Measurements from ENCODE around the gene ALG5.

ALG5 gene

GRCh38 chr13:36975172-36975571, 24.0 kb downstream of the ALG5 start:
- no peak for DNase-seq

DNA sequence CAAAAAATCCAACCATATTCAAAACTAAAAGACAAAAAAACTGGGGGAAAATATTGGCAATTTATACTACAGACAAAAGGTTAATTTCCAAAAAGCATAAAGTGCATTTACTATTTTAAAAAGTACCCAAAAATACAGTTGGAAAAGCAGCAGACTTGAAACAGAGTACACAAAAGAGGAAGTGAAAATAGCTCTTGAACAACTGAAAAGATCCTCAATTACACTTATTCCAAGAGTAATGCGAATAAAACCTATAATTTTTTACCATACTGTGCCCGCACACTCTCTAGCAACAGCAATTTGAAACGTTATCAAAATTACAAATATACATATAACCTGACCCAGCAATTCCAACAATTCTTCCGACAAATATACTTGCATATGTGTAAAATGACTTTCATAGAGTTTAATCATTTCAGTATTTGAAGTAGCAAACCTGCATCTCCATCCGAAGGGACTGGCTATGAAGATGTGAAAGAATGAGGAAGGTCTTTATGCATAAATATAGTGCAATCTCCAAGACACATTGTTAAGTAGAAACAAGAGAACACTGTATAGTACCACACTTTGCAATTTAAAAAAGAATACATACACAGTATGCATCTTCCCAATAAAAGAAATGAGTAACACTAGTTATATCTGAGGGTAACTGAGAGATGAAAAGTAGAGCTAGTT, 25.4 kb downstream of the ALG5 start:
- DNase-seq: no peak

DNA sequence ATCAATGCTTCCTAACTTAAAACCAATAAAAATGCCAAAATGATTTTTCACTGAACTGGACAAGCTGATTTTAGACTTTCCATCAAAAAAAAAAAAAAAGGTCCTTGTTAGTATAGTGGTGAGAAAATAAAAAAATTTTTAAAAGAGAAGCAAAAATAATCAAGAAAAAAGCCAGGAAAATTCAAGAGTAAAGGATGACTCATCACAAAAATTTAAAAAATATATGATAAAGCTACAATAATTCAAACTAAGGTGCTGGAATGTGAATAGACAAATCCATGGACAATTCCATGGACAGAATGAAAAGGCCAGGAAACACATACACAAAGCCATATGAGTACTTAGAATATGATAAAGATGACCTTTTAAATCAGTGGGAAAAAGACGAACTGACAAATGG, 26.1 kb downstream of the ALG5 start:
- no peak for DNase-seq

- DNase-seq: no peak
Measured at GRCh38 chr13:36966404-36966803, 32.7 kb downstream of the ALG5 start.

GRCh38 chr13:36965767-36966166, 33.4 kb downstream of the ALG5 start:
- no peak for DNase-seq

DNA sequence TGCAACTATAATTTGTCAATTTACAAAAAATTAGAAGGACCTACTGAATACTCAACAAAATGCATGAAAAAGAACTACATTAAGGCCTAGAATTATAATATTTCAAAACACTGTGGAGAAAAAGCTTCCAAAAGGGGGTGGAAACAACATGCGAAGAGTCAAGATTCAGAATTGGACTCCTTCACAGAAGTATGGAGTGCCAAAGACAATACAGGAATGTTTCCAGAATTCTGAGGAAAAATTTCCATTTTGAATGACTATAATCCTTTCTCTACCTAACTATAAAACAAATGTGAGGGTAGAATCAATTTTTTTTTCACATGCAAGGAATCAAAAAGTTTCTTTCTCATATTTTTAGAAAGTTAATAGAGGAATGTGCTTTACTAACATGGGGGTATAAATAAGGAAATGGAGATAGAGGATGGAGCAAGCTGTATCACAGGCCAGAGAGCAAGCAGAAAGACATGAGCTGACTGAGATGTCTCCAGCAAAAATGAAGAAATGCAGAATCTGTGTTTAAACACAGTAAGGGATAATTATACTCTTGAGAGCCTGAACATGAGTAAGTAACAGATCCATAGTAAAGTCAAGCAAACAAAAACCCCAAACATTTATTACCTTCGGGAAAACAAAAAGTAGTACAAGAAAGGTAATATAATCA, 39.6 kb downstream of the ALG5 start:
- DNase-seq: no peak

GRCh38 chr13:36954542-36954941, 44.6 kb downstream of the ALG5 start:
- DNase-seq: no peak

GRCh38 chr13:36950920-36951319, 48.2 kb downstream of the ALG5 start:
- DNase-seq: no peak

DNA sequence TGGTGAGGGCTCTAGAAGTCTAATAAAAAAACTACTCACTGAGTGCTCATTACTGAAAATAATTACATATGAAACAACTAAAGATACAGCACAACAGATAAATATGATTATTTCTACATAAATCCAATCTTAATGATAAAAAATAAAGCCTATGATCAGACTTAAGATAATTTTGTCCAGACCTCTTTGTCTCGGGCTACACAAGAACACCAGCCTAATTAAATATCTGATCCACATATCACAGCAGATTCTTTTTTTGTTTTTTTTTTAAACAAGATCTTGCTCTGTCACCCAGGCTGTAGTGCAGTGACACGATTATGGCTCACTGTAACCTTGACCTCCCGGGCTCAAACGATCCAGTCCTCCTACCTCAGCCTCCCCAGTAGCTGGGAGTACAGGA, 48.8 kb downstream of the ALG5 start:
- DNase-seq: no peak

DNA sequence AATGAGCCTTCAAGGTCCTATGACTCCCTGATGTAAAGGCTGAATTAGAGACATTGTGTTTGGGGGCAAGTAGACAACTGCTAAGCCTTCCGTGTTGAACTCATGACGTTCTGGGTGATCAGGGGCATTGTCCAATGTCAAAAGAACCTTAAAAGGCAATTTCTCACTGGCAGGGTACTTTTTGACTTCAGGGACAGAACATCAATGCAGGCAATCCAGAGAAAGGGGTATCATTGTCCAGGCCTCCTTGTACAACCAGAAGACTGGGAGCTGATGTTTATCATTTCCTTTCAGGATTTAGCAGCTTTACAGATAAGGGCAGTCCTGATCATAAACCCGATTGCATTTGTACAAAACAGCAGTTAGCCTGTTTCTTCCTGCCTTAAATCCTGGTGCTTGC, 54.1 kb downstream of the ALG5 start:
- no peak for DNase-seq

- DNase-seq: no peak
Measured at GRCh38 chr13:36925603-36926002, 73.5 kb downstream of the ALG5 start.

DNA sequence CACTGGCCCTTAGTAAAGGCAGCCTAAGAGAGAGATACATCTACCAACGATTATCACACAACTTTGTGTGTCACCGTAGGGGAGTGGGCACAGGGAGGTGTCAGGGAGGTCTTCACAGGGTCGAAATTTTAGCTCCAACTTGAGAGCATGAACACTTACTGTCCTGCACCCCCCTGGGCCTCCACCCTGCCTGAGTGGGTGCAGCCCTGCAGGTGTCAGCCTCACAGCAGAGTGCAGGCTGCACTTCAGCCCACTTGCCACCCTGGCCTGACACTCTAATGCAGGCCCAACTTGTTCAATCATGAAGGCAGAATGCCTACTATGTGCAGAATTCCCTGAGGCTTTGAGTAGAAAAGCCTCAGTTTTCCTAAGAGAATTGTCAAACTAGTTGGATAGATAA, 75.1 kb downstream of the ALG5 start:
- DNase-seq: no peak

DNA sequence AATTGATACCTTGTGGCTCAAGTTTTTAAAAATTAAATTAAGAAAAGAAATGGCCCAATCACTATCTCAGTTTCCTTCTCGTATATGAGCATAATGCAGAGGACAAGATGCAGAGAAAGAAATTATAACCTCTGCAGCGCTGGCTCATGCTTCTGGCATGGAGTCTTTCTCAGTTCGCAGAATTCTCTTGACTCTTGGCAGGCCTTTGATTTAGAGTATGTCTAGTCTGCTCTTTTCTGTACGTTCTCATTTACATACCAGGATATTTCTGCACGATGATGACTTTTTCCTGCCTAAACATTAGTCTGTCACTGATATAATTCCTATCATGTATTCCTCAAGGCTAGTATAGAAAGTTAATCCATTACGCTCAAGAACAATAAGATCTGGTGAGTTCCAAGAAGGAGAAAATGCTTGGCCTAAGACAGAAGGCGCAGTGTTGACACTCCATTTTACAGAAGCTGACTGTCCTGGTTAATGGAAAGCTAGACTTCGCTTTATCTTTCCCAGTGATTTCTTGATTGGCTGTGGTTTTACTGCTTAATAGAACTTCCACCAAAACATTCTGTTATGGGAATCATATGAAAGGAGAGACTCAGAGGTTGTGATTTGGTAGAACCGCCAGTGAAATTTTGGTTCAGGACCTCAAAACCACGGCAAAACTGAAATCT, 77.4 kb downstream of the ALG5 start:
- DNase-seq: no peak

GRCh38 chr13:36920616-36921185, 78.4 kb downstream of the ALG5 start:
- no peak for DNase-seq

DNA sequence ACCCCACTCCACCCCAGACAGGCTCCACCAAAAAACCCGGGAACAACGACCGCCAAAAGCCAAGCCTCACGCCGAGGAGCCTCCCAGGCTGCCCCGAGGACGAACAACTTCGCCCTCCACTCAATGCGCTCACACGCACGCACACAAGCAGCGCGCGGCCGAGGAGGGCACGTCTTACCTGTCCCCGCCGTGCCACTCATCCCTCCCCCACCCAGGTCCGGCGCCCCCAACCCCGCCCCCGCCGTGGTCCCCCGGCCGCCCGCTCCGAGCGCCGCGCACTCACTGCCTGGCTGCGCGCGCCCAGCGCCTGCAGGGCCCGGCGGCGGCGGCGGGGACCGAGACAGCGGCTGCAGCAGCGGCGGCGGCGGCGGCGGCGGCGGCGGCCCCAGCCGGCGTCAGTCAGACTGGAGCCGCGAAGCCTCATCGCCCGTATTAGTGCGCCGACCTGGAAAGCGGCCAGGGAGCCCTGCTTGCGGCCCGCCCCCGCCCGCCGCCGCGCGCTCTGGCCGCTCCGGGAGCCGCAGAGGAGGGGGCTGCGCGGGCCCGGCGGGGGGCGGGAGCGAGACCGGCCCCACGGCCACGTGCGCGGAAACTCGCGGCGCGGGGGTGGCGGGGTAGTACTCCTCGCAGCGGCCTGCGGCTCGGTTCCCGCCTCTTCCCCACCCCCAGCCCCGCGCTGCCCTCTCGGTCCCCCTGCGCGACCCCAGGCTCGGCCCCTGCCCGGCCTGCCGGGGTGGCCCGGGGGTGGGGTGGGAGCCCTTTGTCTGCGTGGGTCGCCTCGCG, 79.1 kb downstream of the ALG5 start, which contains the start of gene SMAD9:
SMAD9 (minus strand) TSS at position 406 of the 783 bp plus-strand sequence. CDS start 40,549 bp downstream, outside the sequence.
- DNase-seq: peak; percentile 88

DNA sequence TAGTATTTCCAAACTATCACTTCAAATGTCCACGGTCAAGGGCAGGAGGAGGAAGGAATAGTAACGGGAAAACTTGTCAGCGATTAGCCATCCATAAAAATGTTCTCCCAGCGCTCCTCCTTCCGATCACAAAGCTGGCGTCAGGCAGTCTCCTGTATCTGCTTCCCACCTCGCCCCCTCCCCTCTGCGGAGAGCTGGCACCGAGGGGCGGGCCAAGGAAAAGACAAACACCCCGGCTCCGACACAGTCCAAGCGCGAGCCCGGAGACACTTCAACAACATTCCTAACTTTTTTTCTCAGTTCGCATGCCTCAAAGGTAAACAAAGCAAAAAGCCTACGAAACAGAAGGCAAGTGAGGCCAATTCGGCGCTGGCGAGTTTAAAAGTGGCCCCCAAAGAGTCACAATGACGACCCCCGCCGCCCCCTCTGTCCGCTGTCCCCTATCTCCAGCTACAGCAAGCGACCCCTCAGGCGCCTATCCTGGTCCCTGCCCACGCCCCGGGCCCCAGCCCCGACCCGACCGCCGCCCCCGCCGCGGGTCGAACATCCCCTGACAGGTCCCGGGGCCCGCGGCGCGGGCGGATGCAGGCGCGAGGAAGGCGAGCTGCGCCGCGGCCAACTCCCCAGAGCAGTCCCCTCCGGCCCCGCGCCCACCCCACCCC, 79.8 kb downstream of the ALG5 start:
- peak; percentile 75 for DNase-seq

DNA sequence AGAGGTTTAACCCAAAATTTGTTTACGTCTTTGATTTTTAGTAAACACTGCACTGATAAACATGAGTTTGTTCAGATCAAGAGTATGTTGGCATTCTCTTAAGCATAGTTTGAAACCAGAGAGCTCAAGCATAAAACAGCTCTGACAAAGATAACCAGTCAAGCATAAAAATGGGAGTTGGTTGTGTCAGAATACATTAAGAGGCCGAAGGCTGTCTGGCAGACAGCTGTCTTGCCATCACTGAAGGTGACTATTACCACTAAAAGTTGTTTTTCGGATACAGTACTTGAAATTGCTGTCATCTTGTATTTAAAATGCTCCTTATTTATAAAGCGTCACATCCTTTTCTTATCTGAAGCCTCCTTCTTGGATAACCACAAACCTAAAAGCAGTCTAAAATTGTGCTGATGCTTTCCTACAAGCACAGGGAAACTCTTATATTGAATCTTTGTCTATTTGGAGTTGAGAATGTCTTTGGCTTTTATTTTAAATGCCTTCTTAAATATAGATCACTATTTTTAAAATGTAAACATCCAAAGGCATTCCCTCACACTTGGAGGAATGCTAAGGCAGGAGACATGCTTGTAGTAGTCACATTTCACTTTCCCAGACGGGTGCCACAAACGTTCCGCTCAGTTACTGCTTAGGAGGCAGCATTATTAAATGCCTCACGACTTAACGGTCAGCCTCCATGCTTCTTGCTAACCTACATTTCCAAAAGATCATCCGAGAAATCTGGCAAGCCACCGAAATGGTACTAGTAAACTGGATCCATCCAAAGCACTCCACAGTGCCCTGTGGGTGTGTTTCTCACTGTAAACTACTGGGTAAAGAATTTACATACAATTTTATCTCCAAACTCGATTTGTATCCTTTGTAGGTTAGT, 80.7 kb downstream of the ALG5 start:
- peak; percentile 56 for DNase-seq

DNA sequence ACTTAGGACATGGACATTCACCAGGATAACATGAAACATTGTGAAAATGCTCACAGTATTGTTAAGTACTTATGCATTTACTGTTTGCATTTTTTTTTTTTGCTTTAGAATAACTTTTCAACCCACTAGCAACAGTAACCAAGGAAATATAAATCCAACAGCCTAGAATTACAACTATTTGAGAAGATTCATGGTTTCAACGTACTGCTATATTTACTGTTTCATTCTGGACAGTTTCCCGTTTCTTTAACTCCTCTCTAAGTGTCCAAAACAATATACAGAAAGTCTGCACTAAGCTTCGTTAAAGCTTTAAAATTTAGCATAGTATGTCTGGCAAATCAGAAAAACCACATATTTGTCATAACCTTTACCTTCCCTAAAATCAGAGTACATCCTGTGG, 81.8 kb downstream of the ALG5 start:
- no peak for DNase-seq

DNA sequence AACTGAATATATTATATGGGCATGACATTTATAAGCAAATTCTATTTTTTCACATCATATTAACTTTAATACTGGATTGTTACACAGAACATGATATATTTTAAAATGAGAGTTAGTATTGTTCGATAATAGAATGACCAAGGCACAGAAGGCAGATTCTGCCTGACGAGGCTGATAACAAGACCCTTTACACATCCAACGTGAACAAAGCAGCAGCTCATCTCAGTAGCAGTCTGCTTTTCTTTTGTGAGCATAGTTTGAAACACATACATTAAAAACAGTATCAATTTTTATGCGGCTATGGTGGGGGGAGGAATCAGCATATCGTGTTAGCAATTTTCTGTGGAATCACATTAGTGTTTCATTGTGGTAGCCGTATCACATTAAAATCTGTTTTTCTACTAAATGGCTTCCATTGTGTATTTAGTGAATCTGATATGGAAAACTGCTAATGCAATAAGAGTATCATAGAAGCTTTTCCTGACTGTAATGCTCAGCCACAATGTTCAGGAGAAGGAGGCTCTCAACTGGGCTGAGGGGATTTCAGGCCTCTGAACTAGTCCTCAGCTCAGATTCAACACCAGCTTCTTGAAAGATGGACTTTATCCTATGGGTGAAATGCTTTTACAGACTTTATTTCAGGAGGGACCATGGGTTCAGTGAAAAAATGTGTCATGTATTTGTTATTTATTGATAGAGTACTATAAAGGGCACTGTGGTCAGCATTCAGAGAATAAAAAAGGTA, 83.1 kb downstream of the ALG5 start:
- no peak for DNase-seq

- no peak for DNase-seq
Measured at GRCh38 chr13:36915106-36915505, 84.0 kb downstream of the ALG5 start.

DNA sequence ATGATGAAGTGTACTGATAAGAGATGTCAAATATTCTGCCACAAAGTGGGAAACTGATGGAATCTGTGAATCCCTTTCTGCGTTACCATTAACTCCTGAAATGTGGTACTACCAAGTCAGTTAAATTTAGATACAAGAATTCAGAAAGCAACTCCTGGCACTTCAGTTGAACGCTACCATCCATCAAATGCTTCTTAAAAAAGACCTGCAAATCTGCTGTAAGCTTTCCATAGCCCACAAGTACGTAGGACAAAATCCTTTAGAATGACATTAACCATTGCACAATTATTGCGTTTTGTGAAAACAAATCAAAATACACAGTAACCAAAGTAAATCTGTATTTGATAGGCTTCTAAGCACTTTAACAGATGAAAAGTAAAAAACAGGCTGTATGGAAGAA, 84.5 kb downstream of the ALG5 start:
- no peak for DNase-seq

All from right forelimb (tissue), 1 donor.